Hepatic stellate cell (primary cell): ENCODE results near the gene CST8.

Experiments used
- DNase-seq: peaks from one replicate; pipeline ENCODE4 v3.0.0; 2011; ENCODE audit warnings: low spot score

Gene CST8

GRCh38 chr20:23476015-23476754 is 14.7 kb upstream of the CST8 start:
- DNase-seq: no peak

- no peak for DNase-seq
Observed at GRCh38 chr20:23477223-23477622, 13.7 kb upstream of the CST8 start.

GRCh38 chr20:23479043-23479442 is 11.9 kb upstream of the CST8 start:
- DNase-seq: no peak

GRCh38 chr20:23482138-23482537 is 8.8 kb upstream of the CST8 start:
- DNase-seq: no peak

GRCh38 chr20:23484081-23484480 is 6.8 kb upstream of the CST8 start:
- DNase-seq: no peak

- no peak for DNase-seq
Observed at GRCh38 chr20:23488470-23488869, 2.4 kb upstream of the CST8 start.

- DNase-seq: no peak
Observed at GRCh38 chr20:23488996-23489395, 1.9 kb upstream of the CST8 start.

GRCh38 chr20:23492292-23492691 is 1.4 kb downstream of the CST8 start:
- DNase-seq: no peak

- no peak for DNase-seq
Observed at GRCh38 chr20:23493172-23493772, 2.4 kb downstream of the CST8 start.

- DNase-seq: no peak
Observed at GRCh38 chr20:23497536-23497935, 6.6 kb downstream of the CST8 start.

GRCh38 chr20:23501926-23502325 is 11.0 kb downstream of the CST8 start:
- no peak for DNase-seq

- no peak for DNase-seq
Observed at GRCh38 chr20:23503649-23504048, 12.7 kb downstream of the CST8 start.

GRCh38 chr20:23507346-23507745 is 16.4 kb downstream of the CST8 start:
- no peak for DNase-seq

- DNase-seq: no peak
Observed at GRCh38 chr20:23508449-23509229, 17.7 kb downstream of the CST8 start.

- DNase-seq: no peak
Observed at GRCh38 chr20:23509247-23509913, 18.5 kb downstream of the CST8 start.

GRCh38 chr20:23510000-23510590 is 19.2 kb downstream of the CST8 start:
- DNase-seq: no peak

GRCh38 chr20:23513164-23513563 is 22.2 kb downstream of the CST8 start:
- DNase-seq: no peak

- DNase-seq: no peak
Observed at GRCh38 chr20:23514848-23515247, 23.9 kb downstream of the CST8 start.

- no peak for DNase-seq
Observed at GRCh38 chr20:23515250-23515939, 24.5 kb downstream of the CST8 start.

- no peak for DNase-seq
Observed at GRCh38 chr20:23517719-23518118, 26.8 kb downstream of the CST8 start.

GRCh38 chr20:23519556-23519955 is 28.6 kb downstream of the CST8 start:
- no peak for DNase-seq

GRCh38 chr20:23520185-23520584 is 29.3 kb downstream of the CST8 start:
- DNase-seq: no peak
